NOMO-1 (cell line): Measurements from ENCODE around the gene ESPNL.
"Not testable (repeated sequence)": the region's sequence is repeated elsewhere in the genome, so short reads cannot be mapped to it uniquely, and the experiment has no call there.

Source experiments
- DNase-seq, 2 experiments: peaks; one replicate each; lab custom pipeline; 2025; ENCODE audit not compliant: unreplicated experiment in 2 of 2; lab: John Stamatoyannopoulos, UW

ESPNL gene, protein sequence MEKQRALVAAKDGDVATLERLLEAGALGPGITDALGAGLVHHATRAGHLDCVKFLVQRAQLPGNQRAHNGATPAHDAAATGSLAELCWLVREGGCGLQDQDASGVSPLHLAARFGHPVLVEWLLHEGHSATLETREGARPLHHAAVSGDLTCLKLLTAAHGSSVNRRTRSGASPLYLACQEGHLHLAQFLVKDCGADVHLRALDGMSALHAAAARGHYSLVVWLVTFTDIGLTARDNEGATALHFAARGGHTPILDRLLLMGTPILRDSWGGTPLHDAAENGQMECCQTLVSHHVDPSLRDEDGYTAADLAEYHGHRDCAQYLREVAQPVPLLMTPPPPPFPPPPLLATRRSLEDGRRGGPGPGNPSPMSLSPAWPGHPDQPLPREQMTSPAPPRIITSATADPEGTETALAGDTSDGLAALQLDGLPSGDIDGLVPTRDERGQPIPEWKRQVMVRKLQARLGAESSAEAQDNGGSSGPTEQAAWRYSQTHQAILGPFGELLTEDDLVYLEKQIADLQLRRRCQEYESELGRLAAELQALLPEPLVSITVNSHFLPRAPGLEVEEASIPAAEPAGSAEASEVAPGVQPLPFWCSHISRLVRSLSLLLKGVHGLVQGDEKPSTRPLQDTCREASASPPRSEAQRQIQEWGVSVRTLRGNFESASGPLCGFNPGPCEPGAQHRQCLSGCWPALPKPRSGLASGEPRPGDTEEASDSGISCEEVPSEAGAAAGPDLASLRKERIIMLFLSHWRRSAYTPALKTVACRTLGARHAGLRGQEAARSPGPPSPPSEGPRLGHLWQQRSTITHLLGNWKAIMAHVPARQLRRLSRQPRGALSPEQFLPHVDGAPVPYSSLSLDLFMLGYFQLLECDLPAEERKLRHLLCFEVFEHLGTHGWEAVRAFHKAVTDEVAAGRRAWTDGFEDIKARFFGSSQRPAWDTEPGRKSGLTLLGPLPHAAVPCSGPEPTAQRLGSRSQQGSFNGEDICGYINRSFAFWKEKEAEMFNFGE

GRCh38 chr2:238100049-238100820, at the start of gene ESPNL:
Gene ESPNL, plus strand, starts transcription at chr2:238100340. Its CDS starts 80 bp downstream, at chr2:238100420.
- DNase-seq, result no peak

DNA sequence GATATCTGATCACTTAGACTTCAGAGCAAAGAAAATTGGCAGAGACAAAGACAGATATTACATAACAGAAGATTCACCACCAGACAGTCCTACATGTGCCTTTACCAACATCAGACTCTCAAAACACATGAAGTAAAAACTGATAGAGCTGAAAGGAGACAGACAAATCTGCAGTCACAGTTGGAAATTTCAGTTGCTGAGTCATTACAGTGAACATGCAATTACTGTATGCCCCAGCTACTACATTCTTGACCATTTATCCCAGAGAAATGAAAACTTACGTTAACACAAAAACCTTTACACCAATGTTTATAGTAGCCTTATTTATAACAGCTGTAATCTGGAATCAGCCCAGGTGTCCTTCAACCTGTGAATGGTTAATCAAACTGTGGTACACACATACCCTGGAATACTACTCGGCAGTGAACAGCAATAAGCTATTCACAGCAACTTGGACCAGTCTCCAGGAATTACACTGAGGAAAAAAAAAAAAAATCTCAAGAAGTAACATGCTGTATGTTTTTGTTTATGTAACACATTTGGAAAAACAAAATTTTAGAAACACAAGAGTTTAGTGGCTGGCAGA, 46.9 kb upstream of the ESPNL start:
- no peak for DNase-seq

DNA sequence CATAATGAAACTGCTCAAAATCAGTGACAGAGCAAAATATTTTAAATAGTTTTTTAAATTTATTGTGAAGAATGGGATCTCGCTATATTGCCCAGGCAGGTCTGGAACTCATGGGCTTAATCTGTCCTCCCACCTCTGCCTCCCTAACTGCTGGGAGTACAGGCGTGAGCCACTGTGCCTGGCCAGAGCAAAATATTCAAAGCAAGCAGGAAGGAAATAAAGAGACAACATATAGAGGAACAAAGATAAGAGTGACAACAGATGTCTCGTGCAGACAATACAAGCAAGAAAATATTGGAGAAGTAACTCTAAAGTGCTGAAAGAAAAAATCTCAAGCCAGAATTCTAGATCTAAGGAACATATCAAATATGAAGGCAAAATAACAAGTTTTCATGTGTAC, 44.3 kb upstream of the ESPNL start:
- peak in 1 of 2 experiments; percentile 5 for DNase-seq

DNA sequence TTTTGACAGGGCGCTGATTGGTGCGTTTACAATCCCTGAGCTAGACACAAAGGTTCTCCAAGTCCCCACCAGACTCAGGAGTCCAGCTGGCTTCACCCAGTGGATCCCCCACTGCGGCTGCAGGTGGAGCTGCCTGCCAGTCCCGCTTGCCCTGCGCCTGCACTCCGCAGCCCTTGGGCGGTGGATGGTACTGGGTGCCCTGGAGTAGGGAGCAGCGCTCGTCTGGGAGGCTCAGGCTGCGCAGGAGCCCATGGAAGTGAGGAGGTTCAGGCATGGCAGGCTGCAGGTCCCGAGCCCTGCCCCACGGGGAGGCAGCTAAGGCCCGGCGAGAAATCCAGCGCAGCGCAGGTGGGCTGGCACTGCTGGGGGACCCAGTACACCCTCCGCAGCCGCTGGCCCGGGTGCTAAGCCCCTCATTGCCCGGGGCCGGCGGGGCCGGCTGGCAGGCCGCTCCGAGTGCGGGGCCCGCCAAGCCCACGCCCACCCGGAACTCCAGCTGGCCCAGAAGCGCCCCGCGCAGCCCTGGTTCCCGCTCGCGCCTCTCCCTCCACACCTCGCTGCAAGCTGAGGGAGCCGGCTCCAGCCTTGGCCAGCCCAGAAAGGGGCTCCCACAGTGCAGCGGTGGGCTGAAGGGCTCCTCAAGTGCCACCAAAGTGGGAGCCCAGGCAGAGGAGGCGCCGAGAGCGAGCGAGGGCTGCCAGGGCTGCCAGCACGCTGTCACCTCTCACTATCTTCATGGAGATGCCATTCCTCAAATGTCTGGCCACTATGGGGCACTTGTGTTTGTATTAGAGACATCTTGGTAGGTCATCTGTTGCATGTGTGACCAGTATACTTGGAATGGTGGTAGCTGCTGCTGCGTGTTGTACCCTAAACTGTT, 42.2 kb upstream of the ESPNL start:
- DNase-seq, result not testable (repeated sequence)

DNA sequence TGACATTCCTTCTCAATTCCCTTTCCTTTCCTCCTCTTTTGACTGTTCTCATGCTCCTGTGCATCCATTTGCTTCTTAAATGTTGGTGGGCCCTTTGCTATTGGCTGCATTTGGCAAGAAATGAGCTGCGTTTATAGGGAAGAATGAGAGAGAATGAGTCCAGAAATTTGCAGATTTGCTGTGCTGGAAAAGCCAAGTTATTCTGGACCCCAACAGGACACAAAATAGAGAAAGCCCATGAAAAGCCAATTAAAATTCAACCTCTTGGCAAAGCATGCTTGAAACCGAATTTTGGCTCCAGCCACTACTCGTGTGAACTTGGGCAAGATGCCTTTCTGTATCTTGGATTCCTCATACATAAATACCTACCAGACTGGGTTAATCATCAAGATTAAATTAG, 40.6 kb upstream of the ESPNL start:
- DNase-seq, result no peak

DNA sequence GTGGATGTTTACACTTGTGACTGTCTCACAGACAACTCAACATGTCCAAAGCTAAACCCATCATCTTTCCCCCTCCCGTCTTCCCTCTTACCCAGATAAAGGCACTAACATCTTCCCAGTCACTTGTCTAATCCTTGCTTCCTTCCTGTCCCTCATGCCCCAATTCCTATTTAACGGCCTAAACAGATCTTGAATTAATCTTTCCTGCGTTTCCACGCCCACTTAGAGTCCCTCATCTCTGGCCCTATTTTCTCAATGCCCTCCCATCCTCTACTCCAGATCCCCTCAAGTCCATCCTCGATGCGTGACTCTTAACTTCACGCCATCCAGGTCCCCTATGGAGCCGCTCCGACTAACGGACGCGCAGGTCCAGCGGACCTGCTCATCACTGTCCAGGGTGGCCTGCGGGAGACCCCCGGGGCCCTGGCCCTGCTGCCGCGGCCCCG, 40.0 kb upstream of the ESPNL start:
- no peak for DNase-seq

- peak; percentile 91 to 97 for DNase-seq
Measured at GRCh38 chr2:238060542-238061314, 39.4 kb upstream of the ESPNL start, which contains the start of gene SCLY. Gene SCLY, plus strand, starts transcription at chr2:238061001. Its CDS starts 54 bp downstream, at chr2:238061055.

- peak in 1 of 2 experiments; percentile 13 for DNase-seq
Measured at GRCh38 chr2:238061315-238062202, 38.6 kb upstream of the ESPNL start.

DNA sequence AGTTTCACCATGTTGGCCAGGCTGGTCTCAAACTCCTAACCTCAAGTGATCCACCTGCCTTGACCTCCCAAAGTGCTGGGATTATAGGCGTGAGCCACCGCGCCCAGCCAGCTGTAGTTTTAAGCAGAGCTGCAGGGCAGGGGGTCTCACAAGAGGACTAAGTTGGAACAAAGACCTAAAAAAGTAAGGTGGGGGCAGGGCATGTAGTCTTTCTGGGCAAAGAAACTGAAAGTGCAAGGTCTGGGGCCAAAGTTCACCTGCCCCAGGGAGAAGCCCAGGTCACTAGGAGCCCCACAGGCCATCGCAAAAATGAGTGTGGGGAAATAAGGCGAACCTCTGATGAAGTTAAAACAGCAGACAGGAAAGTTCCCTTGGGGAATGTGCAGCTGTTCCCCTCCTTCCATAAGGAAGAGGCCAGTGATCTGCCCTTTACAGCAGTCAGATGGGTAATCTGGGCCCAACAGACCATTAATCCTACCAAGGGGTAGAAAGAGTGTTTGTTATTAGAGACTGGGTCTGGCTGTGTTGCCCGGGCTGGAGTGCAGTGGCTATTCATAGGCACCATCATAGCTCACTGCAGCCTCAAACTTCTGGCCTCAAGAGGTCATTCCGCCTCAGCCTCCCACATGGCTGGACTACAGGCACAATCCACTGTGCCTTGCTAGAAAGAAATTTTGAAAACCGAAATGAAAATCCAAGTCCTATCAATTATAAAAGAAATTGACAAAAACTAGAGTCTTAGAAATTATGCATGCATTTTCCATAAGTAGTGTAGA, 36.5 kb upstream of the ESPNL start:
- DNase-seq, result no peak

- no peak for DNase-seq
Measured at GRCh38 chr2:238064376-238064775, 35.8 kb upstream of the ESPNL start.

DNA sequence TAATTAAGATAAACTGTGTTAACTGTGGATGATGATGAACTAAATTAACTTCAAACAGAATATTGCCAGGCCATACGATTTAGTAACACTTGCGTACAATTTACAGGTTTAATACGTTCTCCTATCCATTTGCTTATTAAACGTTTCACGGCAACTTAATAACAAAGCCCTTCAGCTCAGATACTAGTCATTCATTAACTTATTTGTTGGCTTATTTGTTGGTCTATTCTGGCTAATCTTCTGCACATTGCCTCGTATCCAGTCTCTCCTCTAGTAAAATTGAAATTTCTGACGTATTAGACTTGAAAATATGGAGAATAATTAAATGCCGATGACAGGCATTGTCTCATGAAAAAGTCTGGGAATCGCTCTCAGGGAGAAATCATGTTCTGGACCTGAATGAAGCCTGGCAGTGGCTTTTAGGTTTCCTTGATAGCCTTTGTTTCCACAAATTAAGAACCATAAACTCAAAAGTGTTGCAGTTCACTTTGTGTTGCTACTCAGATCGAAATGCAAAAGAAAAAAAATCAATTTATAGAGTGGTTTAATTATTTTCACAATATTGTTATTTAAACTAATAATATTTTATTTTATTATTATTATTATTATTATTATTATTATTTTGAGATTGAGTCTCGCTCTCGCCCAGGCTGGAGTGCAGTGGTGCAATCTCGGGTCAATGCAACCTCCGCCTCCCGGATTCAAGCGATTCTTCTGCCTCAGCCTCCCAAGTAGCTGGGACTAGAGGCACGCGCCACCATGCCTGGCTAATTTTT, 34.9 kb upstream of the ESPNL start:
- DNase-seq, result no peak

- no peak for DNase-seq
Measured at GRCh38 chr2:238066218-238066617, 33.9 kb upstream of the ESPNL start.

DNA sequence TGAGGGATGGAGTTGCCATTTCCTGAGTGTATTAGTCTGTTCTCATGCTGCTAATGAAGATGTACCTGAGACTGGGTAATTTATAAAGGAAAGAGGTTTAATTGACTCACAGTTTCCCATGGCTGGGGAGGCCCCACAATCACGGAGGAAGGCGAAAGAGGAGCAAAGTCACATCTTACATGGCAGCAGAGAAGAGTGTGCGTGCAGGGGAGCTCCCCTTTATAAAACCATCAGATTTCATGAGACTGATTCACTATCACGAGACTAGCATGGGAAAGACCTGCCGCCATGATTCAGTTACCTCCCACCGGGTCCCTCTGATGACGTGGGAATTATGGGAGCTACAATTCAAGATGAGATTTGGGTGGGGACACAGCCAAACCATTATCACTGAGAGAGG, 33.4 kb upstream of the ESPNL start:
- not testable (repeated sequence) for DNase-seq

- no peak for DNase-seq
Measured at GRCh38 chr2:238067939-238068338, 32.2 kb upstream of the ESPNL start.

DNA sequence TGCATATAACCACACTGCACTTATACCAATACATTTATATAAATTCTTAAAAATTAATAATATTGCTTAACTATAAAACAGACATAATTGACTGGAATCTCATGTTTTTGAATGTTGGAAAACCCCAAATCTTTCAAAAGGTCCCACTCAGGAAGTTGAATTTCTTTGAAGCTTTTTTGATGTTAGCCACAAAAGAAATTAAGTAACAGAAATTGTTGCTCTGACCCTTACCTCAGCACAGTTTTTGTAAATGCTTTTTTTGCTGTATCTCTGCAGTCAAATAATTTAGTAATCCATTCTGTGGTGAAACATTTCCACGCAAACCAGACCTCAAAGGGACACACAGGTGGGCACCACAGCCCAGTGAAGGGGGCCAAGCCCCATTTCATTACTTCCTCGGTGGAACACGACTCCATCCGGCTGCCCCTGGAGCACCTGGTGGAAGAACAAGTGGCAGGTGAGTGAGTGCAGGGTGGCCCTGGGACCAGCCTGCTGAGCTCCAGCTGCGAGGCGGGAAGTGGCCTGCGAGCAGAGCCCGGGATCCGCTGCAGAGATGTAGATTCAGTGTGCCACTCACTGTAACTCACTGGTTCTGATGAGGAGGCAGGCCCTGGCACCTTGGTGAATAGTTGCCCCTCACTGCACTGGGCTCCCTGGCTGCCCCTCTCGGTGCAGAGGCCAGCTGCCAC, 31.0 kb upstream of the ESPNL start:
- no peak for DNase-seq
